Liver (tissue), 9 donors: ENCODE results near the gene SPATA2L. TPM values are rescaled to one million over a fixed set of nuclear protein-coding genes. Genes with fewer than 3 reads are reported as not detected.

ENCODE experiments used
- DNase-seq: peaks from one replicate; pipeline ENCODE4 v3.0.0-alpha.2; 2017; ENCODE audit warnings: low spot score
- H3K27ac ChIP-seq, 2 donors: one replicate each; pipeline ENCODE4 v1.7.0; 2013; ENCODE audit warnings: inconsistent platforms in 2 of 2, low read length in 2 of 2, control low read depth in 1 of 2, low read depth in 1 of 2, mild to moderate bottlenecking in 1 of 2
- H3K27me3 ChIP-seq, 4 donors: one replicate each; pipeline versions ENCODE4 v1.6.1 to v1.7.0; 2013; ENCODE audit warnings: low read length in 3 of 4, inconsistent platforms in 1 of 4, mild to moderate bottlenecking in 1 of 4, moderate library complexity in 1 of 4; ENCODE audit not compliant: control insufficient read depth in 4 of 4, insufficient read depth in 4 of 4
- H3K36me3 ChIP-seq, 4 donors: one replicate each; pipeline versions ENCODE4 v1.6.1 to v1.7.0; 2013; ENCODE audit warnings: low read length in 3 of 4, mild to moderate bottlenecking in 3 of 4, low read depth in 1 of 4, moderate library complexity in 1 of 4; ENCODE audit not compliant: control insufficient read depth in 4 of 4, insufficient read depth in 3 of 4
- H3K4me1 ChIP-seq, 4 donors: one replicate each; pipeline versions ENCODE4 v1.6.1 to v1.7.0; 2013; ENCODE audit warnings: low read length in 3 of 4, mild to moderate bottlenecking in 3 of 4, moderate library complexity in 1 of 4; ENCODE audit not compliant: control insufficient read depth in 4 of 4, insufficient read depth in 4 of 4
- H3K4me3 ChIP-seq, 3 donors: one replicate each; pipeline versions ENCODE4 v1.6.1 to v1.7.0; 2013; ENCODE audit warnings: low read length in 3 of 3, control low read depth in 1 of 3, low read depth in 1 of 3, mild to moderate bottlenecking in 1 of 3
- H3K9ac ChIP-seq, 2 donors: one replicate each; pipeline ENCODE4 v1.7.0; 2013; ENCODE audit warnings: low read length in 2 of 2, mild to moderate bottlenecking in 2 of 2, moderate library complexity in 2 of 2, control low read depth in 1 of 2, low read depth in 1 of 2
- H3K9me3 ChIP-seq, 4 donors: one replicate each; pipeline versions ENCODE4 v1.6.1 to v1.7.0; 2013; ENCODE audit warnings: low read length in 3 of 4; ENCODE audit not compliant: control insufficient read depth in 4 of 4
- ATF3 ChIP-seq: IDR thresholded peaks from 2 replicates; pipeline ENCODE4 v1.6.1; 2016; ENCODE audit warnings: antibody characterized with exemption
- CTCF ChIP-seq: fragments of 150-350 bp; IDR thresholded peaks from 2 replicates; pipeline ENCODE4 v1.5.1; 2017; ENCODE audit warnings: improper control_type of control experiment, low read depth, low read length; ENCODE audit not compliant: missing input control
- EGR1 ChIP-seq, 2 donors: IDR thresholded peaks; 2 replicates each; pipeline ENCODE4 v1.6.1; 2016 to 2018; ENCODE audit warnings: antibody characterized with exemption in 2 of 2, low read depth in 2 of 2
- FOXA1 ChIP-seq: IDR thresholded peaks from 2 replicates; pipeline ENCODE4 v1.6.1; 2016; ENCODE audit warnings: antibody characterized with exemption
- FOXA2 ChIP-seq: IDR thresholded peaks from 2 replicates; pipeline ENCODE4 v1.6.1; 2016; ENCODE audit warnings: antibody characterized with exemption
- GABPA ChIP-seq, 2 donors: IDR thresholded peaks in 1 of 2; conservative IDR thresholded peaks in 1 of 2; 2 replicates each; pipeline ENCODE4 v1.6.1; 2016; ENCODE audit warnings: antibody characterized with exemption in 2 of 2, mild to moderate bottlenecking in 1 of 2, moderate library complexity in 1 of 2
- HNF4G ChIP-seq: IDR thresholded peaks from 2 replicates; pipeline ENCODE4 v1.6.1; 2016; ENCODE audit warnings: antibody characterized with exemption
- JUND ChIP-seq, 2 donors: IDR thresholded peaks; 2 replicates each; pipeline ENCODE4 v1.6.1; 2016; ENCODE audit warnings: antibody characterized with exemption in 2 of 2
- RAD21 ChIP-seq, 2 donors: IDR thresholded peaks; 2 replicates each; pipeline ENCODE4 v1.6.1; 2016; ENCODE audit warnings: antibody characterized with exemption in 2 of 2, mild to moderate bottlenecking in 2 of 2
- REST ChIP-seq: IDR thresholded peaks from 2 replicates; pipeline ENCODE4 v1.6.1; 2016; ENCODE audit warnings: antibody characterized with exemption, mild to moderate bottlenecking
- RXRA ChIP-seq, 2 donors: IDR thresholded peaks; 2 replicates each; pipeline ENCODE4 v1.6.1; 2017 to 2018; ENCODE audit warnings: antibody characterized with exemption in 2 of 2, mild to moderate bottlenecking in 1 of 2
- SP1 ChIP-seq: IDR thresholded peaks from 2 replicates; pipeline ENCODE4 v1.6.1; 2018; ENCODE audit warnings: antibody characterized with exemption, mild to moderate bottlenecking
- TAF1 ChIP-seq: conservative IDR thresholded peaks from 2 replicates; pipeline ENCODE4 v1.6.1; 2016; ENCODE audit warnings: antibody characterized with exemption, mild to moderate bottlenecking
- YY1 ChIP-seq: IDR thresholded peaks from 2 replicates; pipeline ENCODE4 v1.6.1; 2016; ENCODE audit warnings: antibody characterized with exemption, mild to moderate bottlenecking
- ZBTB33 ChIP-seq: IDR thresholded peaks from 2 replicates; pipeline ENCODE4 v1.6.1; 2016; ENCODE audit warnings: antibody characterized with exemption
- WGBS: extraction: QIAGEN DNeasy Blood & Tissue Kit; methylation state at CpG from one replicate; pipeline ENCODE4 v1.1.7; 2013; 5-methylcytosine and 5-hydroxymethylcytosine counted together
- polyA plus RNA-seq, 2 donors: library from polyadenylated mRNA; stranded (reverse) in 1 of 2; unstranded in 1 of 2; fragments of 200-250 nt in 1 of 2; fragments of >200 nt in 1 of 2; fragmentation: Nextera tagmentation in 1 of 2; extraction: Ambion mirVana in 1 of 2; gene quantifications; one replicate each; pipeline versions ENCODE4 v1.2.1 to v1.2.3, GENCODE V29; 2013 to 2015
- total RNA-seq, 2 donors: library from RNA; depleted of rRNA; stranded (reverse); fragments of >200 nt; gene quantifications; one replicate each; pipeline ENCODE4 v1.2.3, GENCODE V29; 2014
- donor health status: healthy.
- donor health status: healthy.
- donor health status: healthy.
- donor health status: healthy.
- donor health status: healthy.

Gene SPATA2L
- total and polyA plus RNA-seq, 4 donors = 4.6 to 11.3 (median 6.9) TPM

DNA sequence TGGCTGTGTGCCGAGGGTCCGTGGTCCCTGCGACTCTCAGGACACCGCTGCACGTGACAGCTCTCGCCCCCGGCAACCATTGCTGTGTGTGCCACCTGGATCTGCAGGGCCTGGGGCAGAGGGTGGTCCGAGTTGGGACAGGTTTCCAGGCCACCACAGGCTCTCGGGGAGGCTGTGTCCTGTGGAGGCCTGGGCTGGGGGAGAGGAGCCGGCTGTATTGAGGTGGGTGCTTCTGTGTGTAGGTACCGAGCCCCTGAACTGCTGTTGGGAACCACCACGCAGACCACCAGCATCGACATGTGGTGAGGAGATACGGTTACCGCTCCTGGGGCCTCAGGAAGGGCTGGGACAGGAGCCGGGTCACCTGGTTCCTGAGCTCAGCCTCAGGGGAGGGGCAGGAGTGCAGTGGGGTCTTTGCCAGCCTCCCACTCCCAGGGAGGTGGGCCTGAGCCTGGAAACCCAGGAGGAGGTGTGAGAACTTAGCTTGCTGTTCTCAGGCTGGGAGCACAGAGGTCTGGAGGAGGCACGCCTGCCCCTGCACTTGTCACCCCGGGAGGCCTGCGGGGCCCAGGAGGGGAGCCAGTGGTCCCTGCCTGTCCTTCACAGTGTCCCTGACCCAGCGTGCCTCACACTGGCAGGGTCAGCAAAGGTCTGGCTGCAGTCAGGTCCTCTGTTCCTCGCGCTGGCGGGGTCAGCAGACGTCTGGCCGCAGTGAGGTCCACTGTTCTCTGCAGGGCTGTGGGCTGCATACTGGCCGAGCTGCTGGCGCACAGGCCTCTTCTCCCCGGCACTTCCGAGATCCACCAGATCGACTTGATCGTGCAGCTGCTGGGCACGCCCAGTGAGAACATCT, 7.3 kb downstream of the SPATA2L start:
- WGBS = 90% methylated on average over 32 of the region's 32 CpGs
- no peak for DNase-seq
- no peaks in the 10 kb centered on the region for H3K27me3 ChIP-seq
- H3K4me1 ChIP-seq = peaks cover 0 to 11% (median 2%) of the 10 kb centered on the region in 4 donors
- TF ChIP-seq CTCF = no peak
- H3K9me3 ChIP-seq = no peaks in the 10 kb centered on the region
- no peak overlapping the region for H3K4me3 ChIP-seq
- no peak overlapping the region for H3K27ac ChIP-seq
- no peak overlapping the region for H3K9ac ChIP-seq
- peaks cover 14 to 41% (median 23%) of the 10 kb centered on the region in 4 donors for H3K36me3 ChIP-seq

GRCh38 chr16:89693289-89693731, 8.2 kb downstream of the SPATA2L start:
- Histone ChIP-seq H3K4me3 (no peak overlapping the region), H3K27me3 (no peaks in the 10 kb centered on the region), H3K4me1 (peaks cover 0 to 14% (median 4%) of the 10 kb centered on the region in 4 donors), H3K27ac (no peak overlapping the region), H3K9me3 (no peaks in the 10 kb centered on the region), H3K36me3 (peaks cover 14 to 41% (median 24%) of the 10 kb centered on the region in 4 donors), H3K9ac (no peak overlapping the region)
- 93% methylated on average over 11 of the region's 11 CpGs for WGBS
- no peak for TF ChIP-seq GABPA (IDR thresholded peaks at IDR 0.05 in 1 of 2, conservative IDR thresholded peaks at IDR 0.05 in 1 of 2)
- no peak for TF ChIP-seq ATF3
- TF ChIP-seq ZBTB33 = no peak
- no peak for TF ChIP-seq HNF4G
- TF ChIP-seq FOXA1 = no peak
- DNase-seq = no peak

DNA sequence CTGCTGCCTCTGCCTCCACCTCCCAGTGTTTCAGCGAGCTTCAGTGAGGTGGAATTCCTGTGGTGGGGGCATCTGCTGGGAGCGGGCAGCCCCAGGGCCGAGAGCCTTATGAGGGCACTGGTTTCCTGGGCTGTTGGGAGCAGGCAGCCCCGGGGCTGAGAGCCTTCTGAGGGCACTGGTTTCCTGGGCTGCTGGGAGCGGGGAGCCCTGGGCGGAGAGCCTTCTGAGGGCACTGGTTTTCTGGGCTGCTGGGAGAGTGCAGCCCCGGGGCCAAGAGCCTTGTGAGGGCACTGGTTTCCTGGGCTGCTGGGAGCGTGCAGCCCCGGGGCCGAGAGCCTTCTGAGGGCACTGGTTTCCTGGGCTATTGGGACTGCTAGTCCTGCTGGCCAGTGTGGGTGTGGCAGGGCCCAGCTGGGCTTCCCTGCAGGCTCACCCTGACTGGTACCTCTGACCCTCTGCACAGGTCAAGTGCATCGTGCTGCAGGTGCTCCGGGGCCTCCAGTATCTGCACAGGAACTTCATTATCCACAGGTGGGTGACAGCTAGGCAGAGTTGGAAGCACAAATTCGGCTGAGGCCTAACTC, 9.4 kb downstream of the SPATA2L start:
- H3K36me3 ChIP-seq = peaks cover 14 to 41% (median 24%) of the 10 kb centered on the region in 4 donors
- no peaks in the 10 kb centered on the region for H3K27me3 ChIP-seq
- H3K4me1 ChIP-seq = peaks cover 3 to 20% (median 13%) of the 10 kb centered on the region in 4 donors
- no peak overlapping the region for H3K4me3 ChIP-seq
- H3K9ac ChIP-seq = no peak overlapping the region
- WGBS = 96% methylated on average over 13 of the region's 13 CpGs
- no peak for DNase-seq
- H3K27ac ChIP-seq = no peak overlapping the region
- H3K9me3 ChIP-seq = no peaks in the 10 kb centered on the region
- TF ChIP-seq REST (no peak), SP1 (no peak), FOXA1 (no peak), ATF3 (no peak), FOXA2 (no peak), CTCF (no peak), YY1 (no peak), RXRA (IDR thresholded peaks at IDR 0.05) (no peak), JUND (IDR thresholded peaks at IDR 0.05) (no peak), TAF1 (no peak), EGR1 (IDR thresholded peaks at IDR 0.05; ENCODE audit: low read depth in 2 of 2) (no peak), RAD21 (IDR thresholded peaks at IDR 0.05) (no peak)
